Epithelial cell of proximal tubule (primary cell): ENCODE data around the gene LGMN. TPM values are rescaled to one million over a fixed set of nuclear protein-coding genes. Genes with fewer than 3 reads are reported as not detected.

Source experiments
- DNase-seq: peaks from one replicate; pipeline ENCODE4 v3.0.0-alpha.2; 2011; ENCODE audit warnings: low read depth
- H3K4me3 ChIP-seq: 2 replicates; pipeline ENCODE4 v1.5.1; 2011; ENCODE audit warnings: low read depth, mild to moderate bottlenecking, low read length
- CTCF ChIP-seq: conservative IDR thresholded peaks from 2 replicates; pipeline ENCODE4 v1.5.1; 2012; ENCODE audit warnings: low read depth, mild to moderate bottlenecking, low read length
- total RNA-seq: library from RNA; depleted of rRNA; stranded (reverse); fragments of >200 nt; gene quantifications from 2 replicates; pipeline ENCODE4 v1.2.3, GENCODE V29; 2015

The LGMN gene
- total RNA-seq, 1 donor from 2014 or later, result 63.5 TPM

- no peak overlapping the region for H3K4me3 ChIP-seq
- TF ChIP-seq CTCF, result no peak
- no peak for DNase-seq
These were observed 82.7 kb downstream of the LGMN start for GRCh38 chr14:92665661-92666110.

DNA sequence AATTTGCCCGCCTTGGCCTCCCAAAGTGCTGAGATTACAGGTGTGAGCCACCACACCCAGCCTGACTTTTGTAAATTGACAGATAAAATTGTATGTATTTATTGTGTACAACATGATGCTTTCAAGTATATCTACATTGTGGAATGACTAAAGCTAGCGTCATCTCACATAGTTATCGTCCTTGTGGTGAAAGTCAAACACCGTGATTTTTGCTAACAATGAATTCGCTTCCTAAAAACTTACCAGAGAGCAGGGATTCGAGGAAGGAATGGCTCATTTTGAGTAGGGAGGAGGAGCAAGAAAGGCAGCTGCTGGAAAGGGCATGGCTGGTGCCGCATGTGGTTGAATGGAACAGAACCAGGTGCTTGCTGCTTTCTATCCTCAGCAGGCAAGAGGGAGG lies 85.4 kb downstream of the LGMN start:
- no peak overlapping the region for H3K4me3 ChIP-seq
- DNase-seq, result no peak
- TF ChIP-seq CTCF, result no peak

DNA sequence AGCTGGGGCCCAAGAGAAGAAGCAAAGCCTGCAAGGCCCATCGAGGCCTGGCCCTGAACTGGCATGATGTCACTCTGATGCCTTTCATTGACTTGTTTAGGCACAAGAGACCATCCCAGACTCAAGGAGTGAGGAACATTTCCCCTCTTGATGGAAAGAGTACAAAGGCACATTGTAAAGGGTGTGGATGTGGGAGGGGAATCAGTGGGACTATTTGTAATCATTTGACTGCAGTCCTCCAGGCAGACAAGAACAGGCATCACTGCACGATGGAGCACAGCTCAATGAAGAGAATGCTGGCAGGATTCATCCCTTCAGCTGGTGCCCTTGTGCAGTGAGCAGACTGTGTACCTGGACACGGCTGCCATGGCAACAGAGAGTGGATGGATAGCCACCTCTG lies 87.9 kb downstream of the LGMN start:
- TF ChIP-seq CTCF, result no peak
- no peak overlapping the region for H3K4me3 ChIP-seq
- DNase-seq, result no peak

GRCh38 chr14:92659765-92660561 lies 88.5 kb downstream of the LGMN start:
- TF ChIP-seq CTCF, result no peak
- H3K4me3 ChIP-seq, result no peak overlapping the region
- no peak for DNase-seq

- H3K4me3 ChIP-seq, result no peak overlapping the region
- DNase-seq, result no peak
- no peak for TF ChIP-seq CTCF
These were observed 89.7 kb downstream of the LGMN start for GRCh38 chr14:92658684-92659083.

DNA sequence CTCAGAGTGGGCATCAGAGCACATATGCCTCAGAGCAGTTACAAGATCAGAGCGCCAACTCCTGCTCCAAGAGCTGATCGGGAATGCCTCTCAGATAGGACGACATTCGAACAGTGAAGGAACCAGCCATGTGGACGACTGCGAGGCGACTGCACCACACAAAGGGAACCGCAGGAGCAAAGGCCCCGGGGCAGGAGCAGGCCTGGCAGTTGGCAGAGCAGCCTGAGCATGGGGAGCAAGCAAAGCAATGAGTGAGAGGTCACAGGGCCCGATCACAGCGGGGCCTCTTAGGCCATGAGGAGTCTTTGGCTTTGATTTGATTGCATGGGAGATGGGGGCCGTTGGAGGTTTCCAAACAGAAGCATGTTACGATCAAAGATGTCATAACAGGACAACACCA lies 90.3 kb downstream of the LGMN start:
- H3K4me3 ChIP-seq, result no peak overlapping the region
- TF ChIP-seq CTCF, result no peak
- no peak for DNase-seq
